WTC11 (cell line): ENCODE data around the gene CDC25B. TPM values are rescaled to one million over a fixed set of nuclear protein-coding genes. Genes with fewer than 3 reads are reported as not detected.

Source experiments
- ATAC-seq: fragments of 200-7000 bp; cut with Tn5 transposase; 2 replicates; pipeline ENCODE4 v1.10.0; 2021; ENCODE audit warnings: mild to moderate bottlenecking, moderate library complexity
- CTCF ChIA-PET: fragments of 300-600 bp; sonication (Branson Sonifier 250); formaldehyde crosslinking; loops from one replicate; lab custom pipeline; 2021; ENCODE audit warnings: antibody characterized with exemption; lab: Charles Lee
- POLR2A ChIA-PET: fragments of 350-600 bp; sonication (Branson Sonifier 250); formaldehyde crosslinking; loops from one replicate; lab custom pipeline; 2021; ENCODE audit warnings: antibody characterized with exemption; lab: Charles Lee
- DNase-seq: peaks from one replicate; pipeline ENCODE4 v3.0.0; 2021; ENCODE audit warnings: low spot score
- H3K27ac Mint-ChIP-seq: 2 replicates; pipeline ENCODE4 v1.8.0; 2021; ENCODE audit warnings: mixed read lengths
- H3K27me3 Mint-ChIP-seq: 2 replicates; pipeline ENCODE4 v1.8.0; 2021; ENCODE audit warnings: low read depth, mild to moderate bottlenecking, moderate library complexity, mixed read lengths
- H3K36me3 Mint-ChIP-seq: 2 replicates; pipeline ENCODE4 v1.8.0; 2021; ENCODE audit warnings: mixed read lengths
- H3K4me1 Mint-ChIP-seq: 2 replicates; pipeline ENCODE4 v1.8.0; 2022; ENCODE audit warnings: mixed read lengths
- H3K4me3 Mint-ChIP-seq: 2 replicates; pipeline ENCODE4 v1.8.0; 2021; ENCODE audit warnings: mild to moderate bottlenecking, moderate library complexity, mixed read lengths
- H3K9me3 Mint-ChIP-seq: 2 replicates; pipeline ENCODE4 v1.8.0; 2021; ENCODE audit warnings: mixed read lengths
- ATF2 ChIP-seq: sonication (generic); formaldehyde crosslinking; IDR thresholded peaks from 2 replicates; pipeline ENCODE4 v1.8.1; 2022; ENCODE audit warnings: low read depth, missing genetic modification reagents, borderline replicate concordance
- CREM ChIP-seq: sonication (generic); formaldehyde crosslinking; IDR thresholded peaks from 2 replicates; pipeline ENCODE4 v1.8.1; 2022; ENCODE audit warnings: mild to moderate bottlenecking, missing genetic modification reagents, moderate library complexity
- EMX1 ChIP-seq: fragments of 250-450 bp; sonication (Bioruptor Pico); IDR thresholded peaks from 2 replicates; pipeline ENCODE4 v1.8.0; 2021; ENCODE audit warnings: mild to moderate bottlenecking
- ETV6 ChIP-seq: sonication (generic); formaldehyde crosslinking; IDR thresholded peaks from 2 replicates; pipeline ENCODE4 v1.8.1; 2022; ENCODE audit warnings: mild to moderate bottlenecking, missing genetic modification reagents
- USF1 ChIP-seq: sonication (generic); formaldehyde crosslinking; IDR thresholded peaks from 2 replicates; pipeline ENCODE4 v1.8.0; 2022; ENCODE audit warnings: mild to moderate bottlenecking, missing genetic modification reagents
- ZBTB21 ChIP-seq: sonication (generic); formaldehyde crosslinking; IDR thresholded peaks from 2 replicates; pipeline ENCODE4 v1.8.1; 2023; ENCODE audit warnings: mild to moderate bottlenecking, missing genetic modification reagents, borderline replicate concordance
- ZNF121 ChIP-seq: sonication (generic); formaldehyde crosslinking; IDR thresholded peaks from 2 replicates; pipeline ENCODE4 v1.8.0; 2023; ENCODE audit warnings: missing genetic modification reagents
- ZNF232 ChIP-seq: sonication (generic); formaldehyde crosslinking; IDR thresholded peaks from 2 replicates; pipeline ENCODE4 v1.8.0; 2022; ENCODE audit warnings: mild to moderate bottlenecking, missing genetic modification reagents
- ZNF263 ChIP-seq: sonication (generic); formaldehyde crosslinking; IDR thresholded peaks from 2 replicates; pipeline ENCODE4 v1.8.1; 2022; ENCODE audit warnings: low read depth, mild to moderate bottlenecking, moderate library complexity, missing genetic modification reagents
- ZNF423 ChIP-seq: fragments of 250-450 bp; sonication (Bioruptor Pico); IDR thresholded peaks from 2 replicates; pipeline ENCODE4 v2.1.2; 2022; ENCODE audit warnings: mild to moderate bottlenecking, moderate library complexity
- total RNA-seq: library from RNA; stranded (reverse); gene quantifications from 3 replicates; pipeline ENCODE4 v1.2.3, GENCODE V29; 2021
- TF ChIP-seq, protein P1 (sequence below): sonication (generic); formaldehyde crosslinking; conservative IDR thresholded peaks from 2 replicates; pipeline ENCODE4 v1.8.1; 2023; ENCODE audit warnings: mild to moderate bottlenecking, low read depth, missing genetic modification reagents, moderate library complexity
- TF ChIP-seq, protein P2 (sequence below): sonication (generic); formaldehyde crosslinking; IDR thresholded peaks from 2 replicates; pipeline ENCODE4 v1.8.0; 2022; ENCODE audit warnings: mild to moderate bottlenecking, missing genetic modification reagents

CDC25B gene
- total RNA-seq, 1 experiment from 2014 or later, result 37.4 TPM

GRCh38 chr20:3812259-3812681, 16.2 kb downstream of the CDC25B start:
- POLR2A ChIA-PET, result no interaction called here
- CTCF ChIA-PET, result interaction anchor here (1.2 to 1.8 kb wide), 4 partner anchors 26 to 63 kb away, joined by 3 to 9 read pairs (median 6); partner anchors contain the start of genes CENPB and SPEF1
- no peak for DNase-seq
- ATAC-seq, result no peak
- Mint-ChIP-seq H3K27ac (no peak overlapping the region), H3K27me3 (peaks cover 6% of the 10 kb centered on the region; the same call in 1 of the 2 replicates), H3K4me1 (peaks cover 23% of the 10 kb centered on the region), H3K4me3 (no peak overlapping the region), H3K9me3 (peaks cover 4% of the 10 kb centered on the region; the same call in 1 of the 2 replicates), H3K36me3 (no peaks in the 10 kb centered on the region)
- TF ChIP-seq, protein P1, sequence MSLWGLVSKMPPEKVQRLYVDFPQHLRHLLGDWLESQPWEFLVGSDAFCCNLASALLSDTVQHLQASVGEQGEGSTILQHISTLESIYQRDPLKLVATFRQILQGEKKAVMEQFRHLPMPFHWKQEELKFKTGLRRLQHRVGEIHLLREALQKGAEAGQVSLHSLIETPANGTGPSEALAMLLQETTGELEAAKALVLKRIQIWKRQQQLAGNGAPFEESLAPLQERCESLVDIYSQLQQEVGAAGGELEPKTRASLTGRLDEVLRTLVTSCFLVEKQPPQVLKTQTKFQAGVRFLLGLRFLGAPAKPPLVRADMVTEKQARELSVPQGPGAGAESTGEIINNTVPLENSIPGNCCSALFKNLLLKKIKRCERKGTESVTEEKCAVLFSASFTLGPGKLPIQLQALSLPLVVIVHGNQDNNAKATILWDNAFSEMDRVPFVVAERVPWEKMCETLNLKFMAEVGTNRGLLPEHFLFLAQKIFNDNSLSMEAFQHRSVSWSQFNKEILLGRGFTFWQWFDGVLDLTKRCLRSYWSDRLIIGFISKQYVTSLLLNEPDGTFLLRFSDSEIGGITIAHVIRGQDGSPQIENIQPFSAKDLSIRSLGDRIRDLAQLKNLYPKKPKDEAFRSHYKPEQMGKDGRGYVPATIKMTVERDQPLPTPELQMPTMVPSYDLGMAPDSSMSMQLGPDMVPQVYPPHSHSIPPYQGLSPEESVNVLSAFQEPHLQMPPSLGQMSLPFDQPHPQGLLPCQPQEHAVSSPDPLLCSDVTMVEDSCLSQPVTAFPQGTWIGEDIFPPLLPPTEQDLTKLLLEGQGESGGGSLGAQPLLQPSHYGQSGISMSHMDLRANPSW (CRISPR knock-in tag), result no peak
- TF ChIP-seq ATF2 (CRISPR knock-in tag) (no peak), USF1 (no peak), ZNF423 (CRISPR knock-in tag) (no peak)

DNA sequence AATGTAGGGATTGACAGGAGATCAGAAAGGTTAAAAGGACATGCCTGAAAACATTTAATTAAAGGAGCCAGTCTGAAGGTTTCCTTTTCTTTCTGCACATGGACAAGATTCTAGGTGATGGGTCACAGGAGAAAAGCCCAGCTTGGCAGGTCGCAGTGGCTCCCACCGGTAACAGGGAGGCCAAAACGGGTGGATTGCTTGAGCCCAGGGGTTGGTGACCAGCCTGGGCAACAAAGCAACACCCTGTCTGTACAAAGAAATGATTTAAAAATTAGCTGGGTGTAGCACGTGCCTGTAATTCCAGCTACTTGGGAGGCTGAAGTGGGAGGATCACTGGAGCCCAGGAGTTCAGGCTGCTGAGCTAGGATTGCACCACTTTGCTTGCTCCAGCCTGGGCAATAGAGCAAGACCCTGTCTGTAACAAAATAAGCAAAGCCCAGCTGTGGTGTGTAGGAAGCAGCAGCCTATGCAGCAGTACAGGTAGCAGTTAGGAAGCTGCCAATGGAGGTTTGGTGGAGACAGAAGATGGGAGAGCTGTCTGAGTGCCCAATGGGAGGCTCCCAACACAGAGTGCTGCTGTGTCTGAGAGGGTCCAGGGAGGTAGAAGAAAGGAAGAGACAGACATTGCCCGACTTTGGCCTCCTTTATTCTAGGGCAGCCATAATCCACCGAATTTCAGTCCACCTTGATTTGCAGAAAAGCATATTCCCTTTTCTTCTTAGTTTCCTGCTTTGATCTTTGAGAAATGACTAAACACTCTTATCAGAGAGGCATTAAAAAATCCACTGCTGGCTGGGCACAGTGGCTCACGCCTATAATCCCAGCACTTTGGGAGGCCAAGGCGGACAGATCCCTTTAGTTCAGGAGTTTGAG, 17.1 kb downstream of the CDC25B start:
- peaks cover 6% of the 10 kb centered on the region; the same call in 1 of the 2 replicates for H3K27me3 Mint-ChIP-seq
- ATAC-seq (no peak), DNase-seq (no peak)
- CTCF ChIA-PET, result interaction anchor here (0.8 to 1.8 kb wide), 4 partner anchors 27 to 136 kb away, joined by 3 to 9 read pairs (median 6); partner anchors contain the start of gene CENPB
- no peak overlapping the region for H3K4me3 Mint-ChIP-seq
- peaks cover 3% of the 10 kb centered on the region; the same call in 1 of the 2 replicates for H3K9me3 Mint-ChIP-seq
- H3K4me1 Mint-ChIP-seq, result peaks cover 13% of the 10 kb centered on the region
- POLR2A ChIA-PET, result interaction anchor here (1.1 kb wide), 1 partner anchor 13 kb away, joined by 3 read pairs; no protein-coding TSS in a partner anchor
- no peak overlapping the region for H3K27ac Mint-ChIP-seq
- no peaks in the 10 kb centered on the region for H3K36me3 Mint-ChIP-seq
- TF ChIP-seq ETV6 (CRISPR knock-in tag) (no peak), ZBTB21 (CRISPR knock-in tag) (no peak), CREM (CRISPR knock-in tag) (no peak), ZNF263 (no peak), ATF2 (CRISPR knock-in tag) (no peak), ZNF232 (CRISPR knock-in tag) (no peak), EMX1 (CRISPR knock-in tag) (no peak), ZNF121 (CRISPR knock-in tag) (0 out of 2 replicates have a peak, but pooled peaks have one; percentile 54)
- TF ChIP-seq, protein P2, sequence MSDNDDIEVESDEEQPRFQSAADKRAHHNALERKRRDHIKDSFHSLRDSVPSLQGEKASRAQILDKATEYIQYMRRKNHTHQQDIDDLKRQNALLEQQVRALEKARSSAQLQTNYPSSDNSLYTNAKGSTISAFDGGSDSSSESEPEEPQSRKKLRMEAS (CRISPR knock-in tag), result no peak
